Epithelial cell of esophagus (primary cell): ENCODE data around the gene RSL1D1.
A peak's percentile ranks its signal among the peaks of the same experiment; 100 is the strongest.
"Not testable (repeated sequence)": the region's sequence is repeated elsewhere in the genome, so short reads cannot be mapped to it uniquely, and the experiment has no call there.

Experiments
- DNase-seq: peaks from one replicate; pipeline ENCODE4 v3.0.0; 2010; ENCODE audit warnings: low read depth
- H3K4me3 ChIP-seq: 2 replicates; pipeline ENCODE4 v1.5.1; 2011; ENCODE audit warnings: mild to moderate bottlenecking, low read length, control low read depth
- TF ChIP-seq, protein P1 (sequence below): IDR thresholded peaks from 2 replicates; pipeline ENCODE4 v1.5.1; 2011; ENCODE audit warnings: low read depth, mild to moderate bottlenecking, low read length, control low read depth, inconsistent platforms; ENCODE audit not compliant: insufficient read depth; ENCODE audit errors: missing control alignments

Gene RSL1D1

DNA sequence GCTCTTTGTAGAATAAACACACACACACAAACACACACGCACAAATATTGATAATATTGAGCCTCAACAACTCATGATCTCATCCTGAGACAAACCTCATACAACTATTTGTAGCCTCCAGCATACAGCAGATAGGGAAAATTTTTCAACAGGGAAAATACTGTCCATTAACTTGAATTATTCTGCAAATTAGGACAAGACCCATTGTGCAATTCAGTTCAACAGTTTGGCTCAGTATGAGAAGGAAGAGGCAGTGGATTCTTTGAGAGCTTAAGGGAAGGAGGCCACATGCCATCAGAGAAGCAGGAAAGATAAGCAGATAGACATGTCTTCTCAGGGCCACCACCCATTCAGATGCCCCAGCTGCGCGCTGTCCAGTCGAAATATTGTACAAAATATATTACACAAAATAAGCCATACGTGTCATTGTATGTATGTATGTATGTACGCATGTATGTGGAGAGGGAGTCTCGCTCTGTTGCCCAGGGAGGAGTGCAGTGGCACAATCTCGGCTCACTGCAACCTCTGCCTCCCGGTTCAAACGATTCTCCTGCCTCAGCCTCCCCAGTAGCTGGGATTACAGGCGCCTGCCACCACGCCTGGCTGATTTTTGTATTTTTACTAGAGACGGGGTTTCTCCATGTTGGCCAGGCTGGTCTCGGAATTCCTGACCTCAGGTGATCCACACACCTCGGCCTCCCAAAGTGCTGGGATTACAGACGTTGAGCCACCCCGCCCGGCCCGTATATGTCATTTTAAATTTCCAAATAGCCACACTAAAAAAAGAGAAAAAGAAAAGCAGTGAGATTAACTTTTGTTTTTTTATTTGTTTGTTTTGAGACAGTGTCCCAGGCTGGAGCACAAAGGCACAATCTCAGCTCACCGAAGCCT is 56.1 kb downstream of the RSL1D1 start:
- no peak for DNase-seq
- H3K4me3 ChIP-seq: peak overlapping the region; percentile 94
- TF ChIP-seq, protein P1, sequence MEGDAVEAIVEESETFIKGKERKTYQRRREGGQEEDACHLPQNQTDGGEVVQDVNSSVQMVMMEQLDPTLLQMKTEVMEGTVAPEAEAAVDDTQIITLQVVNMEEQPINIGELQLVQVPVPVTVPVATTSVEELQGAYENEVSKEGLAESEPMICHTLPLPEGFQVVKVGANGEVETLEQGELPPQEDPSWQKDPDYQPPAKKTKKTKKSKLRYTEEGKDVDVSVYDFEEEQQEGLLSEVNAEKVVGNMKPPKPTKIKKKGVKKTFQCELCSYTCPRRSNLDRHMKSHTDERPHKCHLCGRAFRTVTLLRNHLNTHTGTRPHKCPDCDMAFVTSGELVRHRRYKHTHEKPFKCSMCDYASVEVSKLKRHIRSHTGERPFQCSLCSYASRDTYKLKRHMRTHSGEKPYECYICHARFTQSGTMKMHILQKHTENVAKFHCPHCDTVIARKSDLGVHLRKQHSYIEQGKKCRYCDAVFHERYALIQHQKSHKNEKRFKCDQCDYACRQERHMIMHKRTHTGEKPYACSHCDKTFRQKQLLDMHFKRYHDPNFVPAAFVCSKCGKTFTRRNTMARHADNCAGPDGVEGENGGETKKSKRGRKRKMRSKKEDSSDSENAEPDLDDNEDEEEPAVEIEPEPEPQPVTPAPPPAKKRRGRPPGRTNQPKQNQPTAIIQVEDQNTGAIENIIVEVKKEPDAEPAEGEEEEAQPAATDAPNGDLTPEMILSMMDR: no peak

DNA sequence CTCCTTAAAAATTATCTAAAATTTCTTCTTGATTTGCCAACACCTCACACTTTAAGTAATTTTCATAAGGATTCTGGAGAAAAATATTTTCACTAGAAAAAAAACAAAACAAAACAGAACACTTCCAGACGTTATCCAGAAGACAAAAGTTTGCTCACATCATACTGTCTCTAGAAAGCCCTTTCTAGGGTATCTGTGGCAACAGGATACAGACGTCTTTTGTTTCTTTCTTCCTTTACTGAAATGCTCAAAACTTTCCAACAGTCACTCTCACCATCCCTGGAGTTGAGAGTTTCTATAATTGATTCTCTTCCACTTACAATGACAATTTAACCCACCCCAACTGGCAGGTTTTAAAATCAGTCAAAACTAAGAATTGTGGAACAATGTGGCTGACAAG is 56.9 kb downstream of the RSL1D1 start:
- DNase-seq: no peak
- no peak overlapping the region for H3K4me3 ChIP-seq
- TF ChIP-seq, protein P1: no peak

DNA sequence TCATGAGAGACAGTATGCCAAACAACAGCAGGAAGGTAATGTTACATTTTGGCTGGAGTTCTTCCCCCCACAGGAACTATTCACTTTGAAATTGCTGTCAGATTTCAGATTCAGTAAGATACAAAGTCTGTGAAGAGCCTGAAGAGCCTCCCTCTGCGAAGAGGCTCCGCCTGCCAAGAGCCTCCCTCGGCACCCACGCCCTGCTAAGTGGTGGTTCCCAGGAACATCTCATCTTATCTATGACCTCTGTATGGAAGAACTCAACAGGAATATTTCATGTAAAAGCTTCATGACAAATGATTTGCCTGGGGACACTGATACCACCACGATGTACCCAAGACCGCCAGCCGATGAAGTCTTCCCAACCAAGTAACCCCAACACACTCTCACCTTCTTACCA is 57.5 kb downstream of the RSL1D1 start:
- TF ChIP-seq, protein P1: no peak

DNA sequence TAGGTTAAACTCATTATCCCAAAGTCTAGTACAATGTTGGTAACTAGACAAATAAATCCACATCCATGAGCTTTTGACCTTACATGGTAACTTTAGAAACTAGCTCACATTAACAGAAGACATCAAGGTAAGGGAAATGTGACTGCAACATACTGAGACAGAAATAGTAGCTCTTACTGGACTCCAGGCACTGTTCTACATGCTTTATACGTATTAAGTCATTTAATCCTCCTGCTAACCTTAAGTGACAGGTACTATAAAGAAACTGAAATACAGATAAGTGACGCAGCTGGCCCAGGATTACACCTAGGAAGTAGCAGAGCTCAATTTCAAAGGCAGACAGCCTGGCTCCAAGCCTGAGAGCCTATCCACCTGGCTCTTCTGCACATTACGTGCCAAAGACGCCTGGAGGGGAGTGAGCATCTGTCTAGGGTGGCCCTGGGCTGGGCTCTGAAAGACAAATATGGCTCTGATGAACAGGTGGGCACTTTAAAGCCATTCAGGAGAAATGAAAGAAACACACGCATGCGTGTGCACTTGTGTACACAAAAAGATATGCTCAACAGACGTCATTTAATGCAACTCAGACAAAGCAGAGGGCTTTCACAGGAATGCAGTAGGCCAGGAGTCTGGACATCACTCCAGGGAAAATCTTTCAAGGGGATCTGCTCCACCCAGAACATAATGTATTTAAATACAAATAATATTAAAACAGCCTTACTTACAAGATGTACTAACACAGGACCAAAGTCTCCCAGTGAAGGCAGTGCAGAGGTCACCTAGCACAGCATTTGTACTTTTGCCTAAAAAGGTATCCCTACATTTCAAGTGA is 58.7 kb downstream of the RSL1D1 start:
- no peak overlapping the region for H3K4me3 ChIP-seq
- TF ChIP-seq, protein P1: no peak
- no peak for DNase-seq

More for the DNA sequence above, 57.5 kb downstream of the RSL1D1 start:
- no peak for DNase-seq
- H3K4me3 ChIP-seq: no peak overlapping the region

DNA sequence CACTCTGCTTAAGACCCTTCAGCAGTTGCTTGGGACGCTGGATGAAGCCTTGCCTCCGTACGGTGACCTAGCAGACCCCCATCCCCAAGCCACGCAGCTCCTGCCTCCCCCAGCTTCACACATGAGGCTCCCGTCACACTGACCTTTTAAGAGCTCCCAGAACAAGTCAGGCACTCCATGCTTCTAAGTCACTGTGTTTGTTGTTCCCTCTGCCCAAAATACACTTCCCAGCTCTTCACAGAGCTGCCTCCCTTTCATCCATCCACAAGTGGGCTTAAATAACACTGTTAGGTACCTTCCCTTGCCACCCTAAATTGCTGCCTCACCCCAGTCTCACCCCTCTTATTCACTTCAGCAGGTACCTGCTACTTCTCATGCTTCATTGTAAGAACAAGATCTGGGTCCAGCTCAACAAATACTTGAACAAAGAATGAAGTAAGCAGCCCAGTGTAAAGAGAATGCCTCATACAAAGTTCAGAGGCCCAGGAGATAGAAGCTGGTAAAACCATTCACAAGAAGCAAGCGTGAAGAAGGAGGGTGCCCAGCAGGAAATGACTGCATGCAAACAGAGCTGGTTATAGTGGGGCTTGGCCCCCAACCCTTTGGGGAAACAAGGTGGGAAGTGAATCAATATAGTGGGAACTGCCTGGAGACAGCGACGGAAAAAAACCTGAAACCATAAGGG is 60.1 kb downstream of the RSL1D1 start:
- no peak overlapping the region for H3K4me3 ChIP-seq
- DNase-seq: no peak
- TF ChIP-seq, protein P1: no peak

DNA sequence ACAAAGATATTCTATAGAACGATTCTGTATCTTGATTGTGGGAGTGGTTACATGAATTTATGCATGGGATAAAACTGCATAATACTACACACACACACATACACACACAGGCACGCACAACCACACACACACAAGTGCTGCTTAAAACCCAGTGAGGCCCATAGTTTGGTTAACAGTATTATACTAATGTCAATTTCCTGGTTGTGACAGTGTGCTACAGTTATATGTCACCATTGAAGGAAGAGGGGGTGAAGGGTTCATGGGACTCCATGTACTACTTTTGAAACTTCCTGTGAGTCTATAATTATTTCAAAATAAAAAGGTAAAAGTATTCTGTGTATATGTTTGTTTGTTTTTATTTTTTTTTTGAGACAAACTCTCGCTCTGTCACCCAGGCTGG is 62.4 kb downstream of the RSL1D1 start:
- no peak for DNase-seq
- TF ChIP-seq, protein P1: no peak
- no peak overlapping the region for H3K4me3 ChIP-seq

DNA sequence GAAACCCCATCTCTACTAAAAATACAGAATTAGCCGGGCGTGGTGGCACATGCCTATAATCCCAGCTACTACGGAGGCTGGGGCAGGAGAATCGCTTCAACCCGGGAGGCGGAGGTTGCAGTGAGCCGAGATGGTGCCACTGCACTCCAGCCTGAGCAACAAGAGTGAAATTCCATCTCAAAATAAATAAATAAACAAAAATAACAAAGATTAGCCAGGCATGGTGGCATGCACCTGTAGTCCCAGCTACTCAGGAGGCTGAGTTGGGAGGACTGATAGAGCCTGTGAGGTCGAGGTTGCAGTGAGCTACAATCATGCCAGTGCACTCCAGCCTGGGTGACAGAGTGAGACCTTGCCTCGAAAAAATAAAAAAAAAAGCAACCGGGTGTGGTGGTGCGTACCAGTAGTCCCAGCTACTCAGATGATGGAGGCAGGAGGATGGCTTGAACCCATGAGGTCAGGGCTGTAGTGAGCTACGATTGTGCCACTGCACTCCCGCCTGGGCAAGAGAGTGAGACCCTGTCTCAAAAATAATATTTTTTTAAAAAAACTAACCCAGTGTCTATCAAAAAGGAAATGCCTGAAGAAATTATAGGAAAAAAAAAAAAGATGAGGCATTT is 66.3 kb downstream of the RSL1D1 start:
- not testable (repeated sequence) for H3K4me3 ChIP-seq, DNase-seq

DNA sequence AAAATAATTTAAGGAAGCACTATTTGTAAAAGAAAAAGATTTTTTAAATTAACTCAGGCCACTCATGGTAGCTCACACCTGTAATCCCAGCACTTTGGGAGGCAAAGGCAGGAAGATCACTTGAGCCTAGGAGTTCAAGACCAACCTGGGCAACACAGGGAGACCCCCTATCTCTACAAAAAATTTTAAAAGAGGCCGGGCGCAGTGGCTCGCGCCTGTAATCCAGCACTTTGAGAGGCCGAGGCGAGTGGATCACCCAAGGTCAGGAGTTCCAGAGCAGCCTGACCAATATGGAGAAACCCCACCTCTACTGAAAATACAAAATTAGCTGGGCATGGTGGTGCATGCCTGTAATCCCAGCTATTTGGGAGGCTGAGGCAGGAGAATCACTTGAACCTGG is 67.0 kb downstream of the RSL1D1 start:
- H3K4me3 ChIP-seq, DNase-seq: not testable (repeated sequence)
